Measurements from ENCODE around the gene ABO. TPM values are rescaled to one million over a fixed set of nuclear protein-coding genes. Genes with fewer than 3 reads are reported as not detected.
"Not testable (repeated sequence)": the region's sequence is repeated elsewhere in the genome, so short reads cannot be mapped to it uniquely, and the experiment has no call there.

The ABO gene
- total RNA-seq, 1 donor from 2014 or later, result not detected

GRCh38 chr9:133225171-133226011, 49.6 kb downstream of the ABO start:
- Mint-ChIP-seq H3K4me3 (no peak overlapping the region), H3K27ac (no peak overlapping the region), H3K9me3 (no peaks in the 10 kb centered on the region), H3K4me1 (no peaks in the 10 kb centered on the region), H3K36me3 (ENCODE audit: low read depth) (no peaks in the 10 kb centered on the region), H3K27me3 (peaks cover 12% of the 10 kb centered on the region)
- ATAC-seq (ENCODE audit: low read depth) (no peak), DNase-seq (no peak)
- TF ChIP-seq CTCF (IDR thresholded peaks at IDR 0.05), result no peak
- intact Hi-C loops (cut with micrococcal nuclease), result no loop called here
- POLR2A ChIA-PET, result no interaction called here
- CTCF ChIA-PET, result no interaction called here

- no peak overlapping the region for H3K4me3 Mint-ChIP-seq
- peaks cover 12% of the 10 kb centered on the region for H3K27me3 Mint-ChIP-seq
- no peak for TF ChIP-seq CTCF (IDR thresholded peaks at IDR 0.05)
- CTCF ChIA-PET, result no interaction called here
- no peaks in the 10 kb centered on the region for H3K4me1 Mint-ChIP-seq
- POLR2A ChIA-PET, result no interaction called here
- H3K9me3 Mint-ChIP-seq, result no peaks in the 10 kb centered on the region
- H3K27ac Mint-ChIP-seq, result no peak overlapping the region
- no peaks in the 10 kb centered on the region for H3K36me3 Mint-ChIP-seq (ENCODE audit: low read depth)
- ATAC-seq (ENCODE audit: low read depth), result no peak
- no peak for DNase-seq
- intact Hi-C loops (cut with micrococcal nuclease), result no loop called here
Observed at GRCh38 chr9:133224762-133225161, 50.2 kb downstream of the ABO start.

GRCh38 chr9:133223159-133223756, 51.7 kb downstream of the ABO start:
- H3K27ac Mint-ChIP-seq; ATAC-seq (ENCODE audit: low read depth); POLR2A ChIA-PET; H3K4me3 Mint-ChIP-seq; H3K9me3 Mint-ChIP-seq; DNase-seq; H3K4me1 Mint-ChIP-seq; intact Hi-C loops (cut with micrococcal nuclease); H3K36me3 Mint-ChIP-seq (ENCODE audit: low read depth); CTCF ChIA-PET: not testable (repeated sequence)
- peaks cover 19% of the 10 kb centered on the region for H3K27me3 Mint-ChIP-seq

DNA sequence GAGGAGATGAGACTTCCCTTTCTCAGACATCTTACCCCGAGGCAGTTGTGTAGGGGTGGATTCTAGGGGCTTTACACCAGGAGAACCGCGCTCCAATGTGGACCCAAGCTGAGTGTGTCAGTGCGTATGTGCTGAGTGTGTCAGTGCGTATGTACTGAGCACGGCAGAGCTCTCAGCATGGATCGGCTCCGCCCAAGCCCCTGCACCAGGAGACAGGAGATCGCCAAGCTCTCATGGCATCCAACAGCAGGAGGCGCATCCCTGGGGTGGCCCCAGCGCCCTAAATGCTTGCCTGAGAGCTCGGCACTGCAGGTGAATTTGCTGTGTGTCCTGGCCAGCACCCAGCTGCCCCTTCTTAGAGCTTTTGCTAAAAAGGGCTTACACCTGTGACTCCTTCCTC, 53.0 kb downstream of the ABO start:
- ATAC-seq (ENCODE audit: low read depth); POLR2A ChIA-PET; H3K4me3 Mint-ChIP-seq; H3K36me3 Mint-ChIP-seq (ENCODE audit: low read depth); H3K4me1 Mint-ChIP-seq; intact Hi-C loops (cut with micrococcal nuclease); CTCF ChIA-PET; DNase-seq; H3K27ac Mint-ChIP-seq; H3K9me3 Mint-ChIP-seq: not testable (repeated sequence)
- H3K27me3 Mint-ChIP-seq, result peaks cover 27% of the 10 kb centered on the region

DNA sequence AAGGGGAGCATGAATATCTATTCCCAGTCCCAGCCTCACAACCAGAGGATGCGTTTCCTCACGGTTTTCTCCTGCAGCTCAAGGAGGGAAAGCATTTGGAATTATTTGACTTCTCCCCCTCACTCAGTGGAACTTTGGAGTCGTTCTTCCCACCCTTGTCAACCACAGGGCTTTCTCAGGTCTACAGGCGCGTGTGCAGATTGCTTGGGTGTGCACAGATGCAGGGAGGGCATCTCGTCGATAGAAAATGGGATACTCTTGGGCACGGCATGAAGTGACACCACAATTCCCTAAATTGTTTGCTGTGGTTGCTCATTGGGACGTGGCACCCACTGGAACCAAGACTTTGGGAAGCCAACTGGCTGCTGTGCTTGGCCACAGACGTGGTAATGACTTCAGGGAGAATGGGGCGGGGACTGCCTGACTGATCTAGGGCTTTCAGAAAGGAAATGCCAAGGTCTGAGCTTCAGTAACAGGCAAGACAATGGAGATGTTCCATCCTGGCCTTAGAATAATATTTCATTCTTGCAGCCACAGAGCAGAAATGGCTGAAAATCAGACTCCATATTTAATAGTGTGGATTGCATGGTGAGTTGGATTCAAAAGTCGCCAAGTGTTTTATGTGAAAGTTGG, 53.7 kb downstream of the ABO start:
- Mint-ChIP-seq H3K36me3 (ENCODE audit: low read depth) (no peaks in the 10 kb centered on the region), H3K4me3 (no peak overlapping the region), H3K27ac (no peak overlapping the region), H3K9me3 (no peaks in the 10 kb centered on the region), H3K4me1 (no peaks in the 10 kb centered on the region), H3K27me3 (peaks cover 31% of the 10 kb centered on the region)
- ChIA-PET POLR2A (no interaction called here), CTCF (no interaction called here)
- intact Hi-C loops (cut with micrococcal nuclease), result no loop called here
- ATAC-seq (ENCODE audit: low read depth), result no peak
- DNase-seq, result no peak
- no peak for TF ChIP-seq CTCF (IDR thresholded peaks at IDR 0.05)

GRCh38 chr9:133218049-133218975, 56.7 kb downstream of the ABO start:
- intact Hi-C loops (cut with micrococcal nuclease); H3K27ac Mint-ChIP-seq; H3K9me3 Mint-ChIP-seq; POLR2A ChIA-PET; DNase-seq; H3K4me3 Mint-ChIP-seq; H3K36me3 Mint-ChIP-seq (ENCODE audit: low read depth); CTCF ChIA-PET; H3K4me1 Mint-ChIP-seq; ATAC-seq (ENCODE audit: low read depth): not testable (repeated sequence)
- H3K27me3 Mint-ChIP-seq, result peaks cover 32% of the 10 kb centered on the region

DNA sequence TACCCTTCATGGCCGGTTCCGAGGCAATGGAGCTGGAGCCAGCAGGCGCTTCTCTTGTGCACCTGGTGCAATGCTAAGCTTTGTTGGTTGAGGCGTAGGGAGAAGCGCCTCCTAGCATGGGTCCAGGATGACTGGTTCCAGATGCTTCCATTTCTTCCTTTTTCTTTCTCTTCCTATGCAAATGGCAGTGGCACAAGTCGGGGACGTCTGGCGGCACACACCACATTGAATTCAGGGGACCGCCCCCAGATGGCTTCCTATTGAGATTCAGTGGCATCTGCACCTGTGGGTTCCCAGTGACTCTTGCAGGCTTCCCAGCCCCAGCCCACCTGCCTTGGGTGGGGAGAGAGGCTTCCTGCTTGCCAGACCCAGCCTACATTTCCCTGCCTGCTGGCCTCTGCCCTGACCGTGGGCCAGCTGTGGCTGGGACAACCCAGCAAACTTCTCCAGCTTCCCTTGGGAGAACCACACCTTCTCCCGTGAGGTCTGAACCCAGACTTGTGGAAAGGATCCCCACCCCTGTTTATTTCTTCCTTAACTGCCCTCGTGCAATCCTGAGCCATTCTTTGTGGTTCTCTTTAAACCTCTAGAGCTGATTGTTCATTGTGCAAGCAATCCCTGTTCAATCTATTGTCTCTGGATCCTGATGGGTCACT, 57.5 kb downstream of the ABO start:
- DNase-seq; CTCF ChIA-PET; H3K4me1 Mint-ChIP-seq; H3K9me3 Mint-ChIP-seq; H3K36me3 Mint-ChIP-seq (ENCODE audit: low read depth); POLR2A ChIA-PET; H3K27ac Mint-ChIP-seq; ATAC-seq (ENCODE audit: low read depth); intact Hi-C loops (cut with micrococcal nuclease); H3K4me3 Mint-ChIP-seq: not testable (repeated sequence)
- H3K27me3 Mint-ChIP-seq, result peaks cover 32% of the 10 kb centered on the region

DNA sequence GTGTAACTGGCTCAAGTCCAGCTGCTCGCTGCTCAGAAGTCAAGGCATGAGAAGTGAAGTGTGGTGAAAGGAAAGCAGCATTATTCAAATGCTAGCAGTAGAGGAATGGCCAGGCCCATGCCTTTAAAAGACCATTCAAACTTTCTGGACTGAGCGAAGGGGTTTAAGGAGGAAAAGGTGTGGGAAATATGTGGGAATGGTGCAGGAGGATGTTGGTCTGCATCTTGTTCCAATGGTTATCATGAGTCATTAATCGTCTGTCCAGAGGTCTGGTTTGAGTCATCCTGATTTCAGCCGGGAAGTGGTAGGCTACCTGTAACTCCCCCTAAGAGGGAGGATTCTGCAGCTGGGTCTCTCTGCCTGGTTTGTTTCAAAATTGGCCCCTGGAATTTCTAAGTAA, 60.7 kb downstream of the ABO start:
- CTCF ChIA-PET; DNase-seq; H3K4me3 Mint-ChIP-seq; H3K4me1 Mint-ChIP-seq; H3K36me3 Mint-ChIP-seq (ENCODE audit: low read depth); POLR2A ChIA-PET; intact Hi-C loops (cut with micrococcal nuclease); H3K27ac Mint-ChIP-seq; ATAC-seq (ENCODE audit: low read depth); H3K9me3 Mint-ChIP-seq: not testable (repeated sequence)
- H3K27me3 Mint-ChIP-seq, result peaks cover 39% of the 10 kb centered on the region

Measured in activated B cell treated with CpG ODN at 0.5 μM for 24 hours (primary cell).